GM12878 (cell line): ENCODE data around the gene SPPL2B. TPM values are rescaled to one million over a fixed set of nuclear protein-coding genes. Genes with fewer than 3 reads are reported as not detected.
A peak's percentile ranks its signal among the peaks of the same experiment; 100 is the strongest.

Source experiments
- ATAC-seq: fragments of 200-7000 bp; cut with Tn5 transposase; 3 replicates; pipeline ENCODE4 v1.9.1; 2020; ENCODE audit warnings: mild to moderate bottlenecking, moderate library complexity
- BruUV-seq: library from RNA; stranded (reverse); fragments of 400-500 nt; replicated peaks from 2 replicates; lab custom pipeline; 2021; lab: Mats Ljungman, UMichigan
- CTCF ChIA-PET: fragments of 300-600 bp; sonication (Branson Sonifier 250); formaldehyde crosslinking; extraction: SDS; loops from one replicate; lab custom pipeline; 2021; ENCODE audit warnings: inconsistent platforms; lab: Yijun Ruan, JAX
- POLR2A ChIA-PET: fragments of 350-600 bp; formaldehyde crosslinking; extraction: SDS; loops from one replicate; lab custom pipeline; 2021; ENCODE audit warnings: inconsistent platforms; lab: Charles Lee
- RAD21 ChIA-PET: fragments of 300-600 bp; sonication (Branson Sonifier 250); formaldehyde crosslinking; loops from one replicate; lab custom pipeline; 2023; ENCODE audit warnings: antibody characterized with exemption; ENCODE audit not compliant: unreplicated experiment; lab: Charles Lee
- SMC1A ChIA-PET: fragments of 300-600 bp; sonication (Branson Sonifier 250); formaldehyde crosslinking; loops from one replicate; lab custom pipeline; 2023; ENCODE audit not compliant: unreplicated experiment, uncharacterized antibody; lab: Charles Lee
- DNase-seq: peaks from one replicate; pipeline ENCODE4 v3.0.0-alpha.2; 2011; ENCODE audit warnings: low read depth, low spot score
- FAIRE-seq: peaks from 3 replicates; lab custom pipeline; 2011; peaks lifted over from hg19 to GRCh38; lab: Jason Lieb, UNC
- H2AFZ ChIP-seq: 2 replicates; pipeline ENCODE4 v1.6.0; 2011; ENCODE audit warnings: low read depth, low read length, control low read depth; ENCODE audit not compliant: control insufficient read depth
- H3K27ac ChIP-seq: 2 replicates; pipeline ENCODE4 v1.5.1; 2011; ENCODE audit warnings: control low read depth; ENCODE audit not compliant: control insufficient read depth, insufficient read depth
- H3K27me3 ChIP-seq, 2 experiments: replicated peaks in 1 of 2; 2 replicates each; pipeline versions ENCODE4 v1.6.0 to v1.6.1; 2011; ENCODE audit warnings: low read length in 1 of 2; ENCODE audit not compliant: control insufficient read depth in 2 of 2, insufficient read depth in 2 of 2
- H3K36me3 ChIP-seq, 2 experiments: 2 replicates each; pipeline ENCODE4 v1.5.1; 2011; ENCODE audit warnings: low read length in 1 of 2; ENCODE audit not compliant: control insufficient read depth in 2 of 2, insufficient read depth in 2 of 2
- H3K4me1 ChIP-seq: 2 replicates; pipeline ENCODE4 v1.6.1; 2011; ENCODE audit warnings: mild to moderate bottlenecking, low read length, moderate library complexity, mixed read lengths; ENCODE audit not compliant: control insufficient read depth, insufficient read depth
- H3K4me2 ChIP-seq: 2 replicates; pipeline ENCODE4 v1.6.0; 2011; ENCODE audit warnings: control low read depth; ENCODE audit not compliant: control insufficient read depth, insufficient read depth
- H3K4me3 ChIP-seq: fragments of 200-600 bp; sonication (generic); 2 replicates; pipeline ENCODE4 v1.5.1; 2016
- H3K79me2 ChIP-seq: 2 replicates; pipeline ENCODE4 v1.6.0; 2011; ENCODE audit warnings: low read length; ENCODE audit not compliant: control insufficient read depth, insufficient read depth
- H3K9ac ChIP-seq: 2 replicates; pipeline ENCODE4 v1.8.0; 2011; ENCODE audit warnings: low read length, control low read depth, mixed read lengths; ENCODE audit not compliant: control insufficient read depth, insufficient read depth
- H3K9me3 ChIP-seq: replicated peaks from 3 replicates; pipeline ENCODE4 v1.5.1; 2011; ENCODE audit warnings: mild to moderate bottlenecking, low read length; ENCODE audit not compliant: control insufficient read depth, insufficient read depth
- H4K20me1 ChIP-seq: 2 replicates; pipeline ENCODE4 v1.6.0; 2011; ENCODE audit not compliant: control insufficient read depth, insufficient read depth
- HDAC2 ChIP-seq: fragments of 200-600 bp; sonication (generic); IDR thresholded peaks from 2 replicates; pipeline ENCODE4 v1.6.1; 2017
- IKZF1 ChIP-seq: fragments of 450-650 bp; conservative IDR thresholded peaks from 2 replicates; pipeline ENCODE4 v1.6.1; 2017; ENCODE audit warnings: antibody characterized with exemption, mild to moderate bottlenecking
- IKZF2 ChIP-seq, 2 experiments: fragments of 450-650 bp; IDR thresholded peaks; 2 replicates each; pipeline ENCODE4 v1.6.1; 2017; ENCODE audit warnings: mild to moderate bottlenecking in 2 of 2, moderate library complexity in 2 of 2
- MTA2 ChIP-seq: fragments of 450-650 bp; IDR thresholded peaks from 2 replicates; pipeline ENCODE4 v1.6.1; 2016; ENCODE audit warnings: low read depth, mild to moderate bottlenecking, moderate library complexity
- NBN ChIP-seq: fragments of 450-650 bp; IDR thresholded peaks from 2 replicates; pipeline ENCODE4 v1.6.1; 2016
- NR2F1 ChIP-seq: fragments of 450-650 bp; conservative IDR thresholded peaks from 2 replicates; pipeline ENCODE4 v1.6.1; 2017; ENCODE audit warnings: mild to moderate bottlenecking
- POU2F2 ChIP-seq: IDR thresholded peaks from 3 replicates; pipeline ENCODE4 v1.6.1; 2011; ENCODE audit warnings: low read depth, mild to moderate bottlenecking, low read length, borderline replicate concordance
- RUNX3 ChIP-seq: IDR thresholded peaks from 2 replicates; pipeline ENCODE4 v1.6.1; 2012; ENCODE audit warnings: low read length, inconsistent platforms
- ZNF622 ChIP-seq: fragments of 450-650 bp; IDR thresholded peaks from 2 replicates; pipeline ENCODE4 v1.6.1; 2017; ENCODE audit warnings: mild to moderate bottlenecking, inconsistent platforms
- WGBS: methylation state at CpG from one replicate; pipeline ENCODE4 v1.1.6; 2016; ENCODE audit warnings: low lambda C conversion rate; ENCODE audit not compliant: insufficient replicate concordance, insufficient coverage; ENCODE audit errors: missing lambda C conversion rate; 5-methylcytosine and 5-hydroxymethylcytosine counted together
- in situ Hi-C: fragments of 300-500 bp; cut with MboI; formaldehyde crosslinking; loops from 9 replicates; pipeline ENCODE4 v1.14.3; 2018; ENCODE audit warnings: mixed read lengths
- intact Hi-C: fragments of 100-400 bp; cut with micrococcal nuclease; formaldehyde crosslinking; loops from one replicate; pipeline ENCODE4 v1.14.2; 2022; ENCODE audit not compliant: unreplicated experiment
- polyA plus RNA-seq, 11 experiments: library from polyadenylated mRNA; depleted of rRNA in 4 of 11; unstranded in 6 of 11; stranded (reverse) in 5 of 11; fragments of >200 nt; fragmentation: Nextera tagmentation in 4 of 11; fragmentation: Illumina TruSeq in 1 of 11; extraction: Ambion mirVana in 4 of 11; extraction: Trizol in 1 of 11; gene quantifications; 1 replicate in 1 of 11; 2 replicates in 10 of 11; pipeline versions ENCODE4 v1.2.1 to v1.2.3, GENCODE V29; 2011 to 2016; ENCODE audit warnings: inconsistent platforms in 2 of 11, missing spikeins in 2 of 11, low read depth in 1 of 11
- total RNA-seq, 4 experiments: library from RNA; depleted of rRNA in 3 of 4; stranded (reverse); fragments of >200 nt in 3 of 4; fragmentation: Illumina TruSeq in 1 of 4; extraction: Trizol in 1 of 4; gene quantifications; 2 replicates each; pipeline versions ENCODE4 v1.2.1 to v1.2.3, GENCODE V29; 2013 to 2021
- TF ChIP-seq, protein P1 (sequence below): fragments of 450-650 bp; IDR thresholded peaks from 2 replicates; pipeline ENCODE4 v1.6.1; 2017; ENCODE audit warnings: mild to moderate bottlenecking, moderate library complexity
- TF ChIP-seq, protein P2 (sequence below): fragments of 450-650 bp; conservative IDR thresholded peaks from 2 replicates; pipeline ENCODE4 v1.6.1; 2017; ENCODE audit warnings: mild to moderate bottlenecking, moderate library complexity
- TF ChIP-seq, protein P3 (sequence below): fragments of 450-650 bp; IDR thresholded peaks from 2 replicates; pipeline ENCODE4 v1.6.1; 2018; ENCODE audit warnings: mild to moderate bottlenecking, low read depth, moderate library complexity; ENCODE audit not compliant: partially characterized antibody

SPPL2B gene
- total and polyA plus RNA-seq, 10 of the 15 experiments (the other 5 are each of a cell fraction or from before 2014, with no cell fraction given) = 0.29 to 56.5 (median 18.3) TPM

DNA sequence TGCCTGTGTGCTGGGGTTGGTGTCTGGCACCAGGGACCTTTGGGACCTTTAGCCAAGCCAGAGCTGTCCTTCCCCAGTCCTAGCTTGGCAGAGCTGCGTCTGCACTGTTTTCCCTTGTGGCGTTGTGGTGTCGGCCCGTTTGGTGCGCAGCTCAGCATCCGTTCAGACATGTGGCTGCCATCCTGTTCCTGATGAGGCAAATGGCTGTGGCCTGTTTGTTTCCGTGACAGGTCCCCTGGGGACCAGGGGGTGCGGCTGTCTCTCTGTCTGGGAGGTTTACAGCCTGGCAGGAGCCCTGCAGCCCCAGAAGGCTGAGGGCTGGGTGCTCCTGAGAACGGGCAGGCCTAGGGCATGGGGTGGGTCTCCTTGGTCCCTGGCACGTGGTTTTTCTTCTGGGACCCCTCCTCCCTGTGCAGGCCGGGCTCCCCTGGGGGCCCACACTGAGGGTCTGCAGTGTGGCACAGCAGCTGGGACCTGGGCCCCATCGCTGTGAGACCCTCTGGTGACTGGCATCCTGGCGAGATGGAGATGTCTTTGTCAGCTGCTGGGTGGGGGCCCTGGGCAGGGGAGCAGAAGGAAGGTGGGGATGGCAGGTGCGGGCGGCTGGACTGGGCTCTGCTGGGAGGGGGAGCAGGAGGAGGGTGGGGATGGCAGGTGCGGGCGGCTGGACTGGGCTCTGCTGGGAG is 4.0 kb downstream of the SPPL2B start:
- FAIRE-seq (peak; percentile 13), ATAC-seq (peak; percentile 77), DNase-seq (peak; percentile 56)
- BruUV-seq = no TSS peak
- SMC1A ChIA-PET = interaction anchor here (0.7 to 1.4 kb wide), 2 partner anchors 59 to 315 kb away, joined by 3 to 4 read pairs; no protein-coding TSS in a partner anchor
- H3K4me2 ChIP-seq = peak overlapping the region; percentile 76
- peaks cover 13% of the 10 kb centered on the region for H3K4me1 ChIP-seq
- WGBS = 7% methylated on average over 14 of the region's 17 CpGs
- peak overlapping the region; percentile 58; the same call in 1 of the 2 replicates for H3K9ac ChIP-seq
- POLR2A ChIA-PET = interaction anchor here (0.6 to 0.9 kb wide), 3 partner anchors 9 to 44 kb away, joined by 3 to 4 read pairs (median 4); no protein-coding TSS in a partner anchor
- RAD21 ChIA-PET = interaction anchor here (0.9 to 1.0 kb wide), 3 partner anchors 43 to 177 kb away, joined by 3 to 9 read pairs (median 3); no protein-coding TSS in a partner anchor
- H4K20me1 ChIP-seq = no peaks in the 10 kb centered on the region
- peak overlapping the region; percentile 52 for H3K4me3 ChIP-seq
- H3K79me2 ChIP-seq = peaks cover 43% of the 10 kb centered on the region
- CTCF ChIA-PET = interaction anchor here (0.6 to 1.7 kb wide), 5 partner anchors 31 to 288 kb away, joined by 3 to 5 read pairs (median 4); no protein-coding TSS in a partner anchor
- peak overlapping the region; percentile 86 for H2AFZ ChIP-seq
- intact Hi-C loops = no loop called here
- H3K27ac ChIP-seq = peak overlapping the region; percentile 13; the same call in 1 of the 2 replicates
- peaks cover 0 to 4% of the 10 kb centered on the region in 2 experiments; a peak in 3 of 4 replicates for H3K36me3 ChIP-seq
- no peaks in the 10 kb centered on the region for H3K27me3 ChIP-seq
- in situ Hi-C loops = no loop called here
- H3K9me3 ChIP-seq = no peaks in the 10 kb centered on the region; the same call in 2 of the 3 replicates
- peak; percentile 75; the same call in 1 of the 2 replicates for TF ChIP-seq NR2F1
- no peak for TF ChIP-seq HDAC2
- peak; percentile 48; the same call in 1 of the 2 replicates for TF ChIP-seq IKZF1
- TF ChIP-seq, protein P1, sequence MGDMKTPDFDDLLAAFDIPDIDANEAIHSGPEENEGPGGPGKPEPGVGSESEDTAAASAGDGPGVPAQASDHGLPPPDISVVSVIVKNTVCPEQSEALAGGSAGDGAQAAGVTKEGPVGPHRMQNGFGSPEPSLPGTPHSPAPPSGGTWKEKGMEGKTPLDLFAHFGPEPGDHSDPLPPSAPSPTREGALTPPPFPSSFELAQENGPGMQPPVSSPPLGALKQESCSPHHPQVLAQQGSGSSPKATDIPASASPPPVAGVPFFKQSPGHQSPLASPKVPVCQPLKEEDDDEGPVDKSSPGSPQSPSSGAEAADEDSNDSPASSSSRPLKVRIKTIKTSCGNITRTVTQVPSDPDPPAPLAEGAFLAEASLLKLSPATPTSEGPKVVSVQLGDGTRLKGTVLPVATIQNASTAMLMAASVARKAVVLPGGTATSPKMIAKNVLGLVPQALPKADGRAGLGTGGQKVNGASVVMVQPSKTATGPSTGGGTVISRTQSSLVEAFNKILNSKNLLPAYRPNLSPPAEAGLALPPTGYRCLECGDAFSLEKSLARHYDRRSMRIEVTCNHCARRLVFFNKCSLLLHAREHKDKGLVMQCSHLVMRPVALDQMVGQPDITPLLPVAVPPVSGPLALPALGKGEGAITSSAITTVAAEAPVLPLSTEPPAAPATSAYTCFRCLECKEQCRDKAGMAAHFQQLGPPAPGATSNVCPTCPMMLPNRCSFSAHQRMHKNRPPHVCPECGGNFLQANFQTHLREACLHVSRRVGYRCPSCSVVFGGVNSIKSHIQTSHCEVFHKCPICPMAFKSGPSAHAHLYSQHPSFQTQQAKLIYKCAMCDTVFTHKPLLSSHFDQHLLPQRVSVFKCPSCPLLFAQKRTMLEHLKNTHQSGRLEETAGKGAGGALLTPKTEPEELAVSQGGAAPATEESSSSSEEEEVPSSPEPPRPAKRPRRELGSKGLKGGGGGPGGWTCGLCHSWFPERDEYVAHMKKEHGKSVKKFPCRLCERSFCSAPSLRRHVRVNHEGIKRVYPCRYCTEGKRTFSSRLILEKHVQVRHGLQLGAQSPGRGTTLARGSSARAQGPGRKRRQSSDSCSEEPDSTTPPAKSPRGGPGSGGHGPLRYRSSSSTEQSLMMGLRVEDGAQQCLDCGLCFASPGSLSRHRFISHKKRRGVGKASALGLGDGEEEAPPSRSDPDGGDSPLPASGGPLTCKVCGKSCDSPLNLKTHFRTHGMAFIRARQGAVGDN = peak; percentile 89
- TF ChIP-seq, protein P2, sequence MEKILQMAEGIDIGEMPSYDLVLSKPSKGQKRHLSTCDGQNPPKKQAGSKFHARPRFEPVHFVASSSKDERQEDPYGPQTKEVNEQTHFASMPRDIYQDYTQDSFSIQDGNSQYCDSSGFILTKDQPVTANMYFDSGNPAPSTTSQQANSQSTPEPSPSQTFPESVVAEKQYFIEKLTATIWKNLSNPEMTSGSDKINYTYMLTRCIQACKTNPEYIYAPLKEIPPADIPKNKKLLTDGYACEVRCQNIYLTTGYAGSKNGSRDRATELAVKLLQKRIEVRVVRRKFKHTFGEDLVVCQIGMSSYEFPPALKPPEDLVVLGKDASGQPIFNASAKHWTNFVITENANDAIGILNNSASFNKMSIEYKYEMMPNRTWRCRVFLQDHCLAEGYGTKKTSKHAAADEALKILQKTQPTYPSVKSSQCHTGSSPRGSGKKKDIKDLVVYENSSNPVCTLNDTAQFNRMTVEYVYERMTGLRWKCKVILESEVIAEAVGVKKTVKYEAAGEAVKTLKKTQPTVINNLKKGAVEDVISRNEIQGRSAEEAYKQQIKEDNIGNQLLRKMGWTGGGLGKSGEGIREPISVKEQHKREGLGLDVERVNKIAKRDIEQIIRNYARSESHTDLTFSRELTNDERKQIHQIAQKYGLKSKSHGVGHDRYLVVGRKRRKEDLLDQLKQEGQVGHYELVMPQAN = 0 out of 2 replicates have a peak, but pooled peaks have one; percentile 28
- peak; percentile 23 to 49; a peak in 1 of 4 replicates for TF ChIP-seq IKZF2 (IDR thresholded peaks at IDR 0.05)
- TF ChIP-seq MTA2 = 0 out of 2 replicates have a peak, but pooled peaks have one; percentile 12
- TF ChIP-seq POU2F2 = peak; percentile 21; the same call in 1 of the 3 replicates
- TF ChIP-seq, protein P3, sequence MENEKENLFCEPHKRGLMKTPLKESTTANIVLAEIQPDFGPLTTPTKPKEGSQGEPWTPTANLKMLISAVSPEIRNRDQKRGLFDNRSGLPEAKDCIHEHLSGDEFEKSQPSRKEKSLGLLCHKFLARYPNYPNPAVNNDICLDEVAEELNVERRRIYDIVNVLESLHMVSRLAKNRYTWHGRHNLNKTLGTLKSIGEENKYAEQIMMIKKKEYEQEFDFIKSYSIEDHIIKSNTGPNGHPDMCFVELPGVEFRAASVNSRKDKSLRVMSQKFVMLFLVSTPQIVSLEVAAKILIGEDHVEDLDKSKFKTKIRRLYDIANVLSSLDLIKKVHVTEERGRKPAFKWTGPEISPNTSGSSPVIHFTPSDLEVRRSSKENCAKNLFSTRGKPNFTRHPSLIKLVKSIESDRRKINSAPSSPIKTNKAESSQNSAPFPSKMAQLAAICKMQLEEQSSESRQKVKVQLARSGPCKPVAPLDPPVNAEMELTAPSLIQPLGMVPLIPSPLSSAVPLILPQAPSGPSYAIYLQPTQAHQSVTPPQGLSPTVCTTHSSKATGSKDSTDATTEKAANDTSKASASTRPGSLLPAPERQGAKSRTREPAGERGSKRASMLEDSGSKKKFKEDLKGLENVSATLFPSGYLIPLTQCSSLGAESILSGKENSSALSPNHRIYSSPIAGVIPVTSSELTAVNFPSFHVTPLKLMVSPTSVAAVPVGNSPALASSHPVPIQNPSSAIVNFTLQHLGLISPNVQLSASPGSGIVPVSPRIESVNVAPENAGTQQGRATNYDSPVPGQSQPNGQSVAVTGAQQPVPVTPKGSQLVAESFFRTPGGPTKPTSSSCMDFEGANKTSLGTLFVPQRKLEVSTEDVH = no peak
- 0 out of 2 replicates have a peak, but pooled peaks have one; percentile 24 for TF ChIP-seq NBN
- TF ChIP-seq RUNX3 = peak; percentile 30; the same call in 1 of the 2 replicates
- TF ChIP-seq ZNF622 = no peak
